ENCODE measurements around the gene ZNF558. TPM values are rescaled to one million over a fixed set of nuclear protein-coding genes. Genes with fewer than 3 reads are reported as not detected.

ZNF558 gene
- total and polyA plus RNA-seq, 2 of the 8 experiments (the other 6 are each of a cell fraction or from before 2014, with no cell fraction given): 4.3 to 14.3 TPM

DNA sequence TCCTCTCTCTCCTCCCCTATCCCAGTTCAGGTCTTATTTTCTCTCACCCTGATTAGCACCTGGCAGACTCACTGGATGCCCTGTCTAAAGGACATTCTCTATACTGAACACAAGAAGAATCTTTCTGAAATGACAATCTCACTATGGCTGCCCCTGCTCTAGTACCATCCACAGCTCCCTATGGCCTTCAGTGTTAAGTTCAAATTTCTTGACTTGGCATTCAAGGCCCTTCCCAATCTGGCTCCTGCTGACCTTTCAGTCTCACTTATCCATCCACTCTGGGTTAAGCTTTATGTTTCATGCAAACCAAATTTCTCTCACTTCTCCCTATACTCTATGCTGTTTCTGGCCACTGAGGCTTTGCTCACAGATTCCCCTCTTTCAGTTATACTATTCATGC is 34.2 kb upstream of the ZNF558 start (continued):
- TF ChIP-seq RAD21 (IDR thresholded peaks at IDR 0.05 in 1 of 2, conservative IDR thresholded peaks at IDR 0.05 in 1 of 2; ENCODE audit: low read depth in 2 of 2, low read length in 2 of 2): no peak
- no peak for TF ChIP-seq E2F6 (IDR thresholded peaks at IDR 0.05)
- TF ChIP-seq SUZ12 (IDR thresholded peaks at IDR 0.05; ENCODE audit: low read length): no peak
- TF ChIP-seq GTF2F1 (IDR thresholded peaks at IDR 0.05; ENCODE audit: borderline replicate concordance, low read depth, low read length): no peak
- no peak for TF ChIP-seq CHD2 (IDR thresholded peaks at IDR 0.05; ENCODE audit: low read length)
- no peak for TF ChIP-seq KDM5A (IDR thresholded peaks at IDR 0.05; ENCODE audit: low read length)
